Hepatocyte (in vitro differentiated cells): ENCODE measurements around the gene TNFSF12. TPM values are rescaled to one million over a fixed set of nuclear protein-coding genes. Genes with fewer than 3 reads are reported as not detected.

Experiments
- DNase-seq: peaks from one replicate; pipeline ENCODE4 v3.0.0-alpha.2; 2016; ENCODE audit warnings: low spot score
- H2AFZ ChIP-seq: fragments of 200-600 bp; sonication (generic); 2 replicates; pipeline ENCODE4 v1.6.0; 2016; ENCODE audit warnings: antibody characterized with exemption, mild to moderate bottlenecking
- H3K27ac ChIP-seq: fragments of 200-600 bp; sonication (generic); 2 replicates; pipeline ENCODE4 v1.5.1; 2016; ENCODE audit warnings: mild to moderate bottlenecking
- H3K27me3 ChIP-seq: fragments of 200-600 bp; sonication (generic); 2 replicates; pipeline ENCODE4 v1.6.1; 2016
- H3K36me3 ChIP-seq: fragments of 200-600 bp; sonication (generic); replicated peaks from 2 replicates; pipeline ENCODE4 v1.5.1; 2016; ENCODE audit warnings: low read depth; ENCODE audit not compliant: insufficient read depth
- H3K4me1 ChIP-seq: fragments of 200-600 bp; sonication (generic); 2 replicates; pipeline ENCODE4 v1.5.1; 2016; ENCODE audit warnings: mild to moderate bottlenecking, moderate library complexity; ENCODE audit not compliant: insufficient read depth
- H3K4me2 ChIP-seq: fragments of 200-600 bp; sonication (generic); 2 replicates; pipeline ENCODE4 v1.6.0; 2016
- H3K4me3 ChIP-seq: fragments of 200-600 bp; sonication (generic); 2 replicates; pipeline ENCODE4 v1.5.1; 2016; ENCODE audit warnings: mild to moderate bottlenecking
- H3K79me2 ChIP-seq: fragments of 200-600 bp; sonication (generic); 2 replicates; pipeline ENCODE4 v1.6.0; 2017; ENCODE audit warnings: mild to moderate bottlenecking
- H3K9me2 ChIP-seq: fragments of 200-600 bp; sonication (generic); replicated peaks from 2 replicates; pipeline ENCODE4 v1.6.0; 2017; ENCODE audit warnings: mild to moderate bottlenecking; ENCODE audit not compliant: insufficient read depth
- H3K9me3 ChIP-seq: fragments of 200-600 bp; sonication (generic); 2 replicates; pipeline ENCODE4 v1.5.1; 2016; ENCODE audit warnings: low read depth, mild to moderate bottlenecking
- H4K20me1 ChIP-seq: fragments of 200-600 bp; sonication (generic); 2 replicates; pipeline ENCODE4 v1.6.0; 2016; ENCODE audit warnings: mild to moderate bottlenecking; ENCODE audit not compliant: insufficient read depth, poor library complexity, severe bottlenecking
- EZH2 ChIP-seq: fragments of 200-600 bp; sonication (generic); IDR thresholded peaks from 2 replicates; pipeline ENCODE4 v1.6.1; 2016; ENCODE audit warnings: antibody characterized with exemption, mild to moderate bottlenecking, borderline replicate concordance
- EZH2phosphoT487 ChIP-seq: fragments of 200-600 bp; sonication (generic); IDR thresholded peaks from one replicate; pipeline ENCODE4 v1.6.1; 2018; ENCODE audit warnings: antibody characterized with exemption, mild to moderate bottlenecking, low read depth, moderate library complexity; ENCODE audit not compliant: unreplicated experiment, severe bottlenecking
- WGBS: methylation state at CpG from one replicate; pipeline ENCODE4 v1.1.6; 2016; ENCODE audit warnings: low lambda C conversion rate; ENCODE audit errors: missing lambda C conversion rate; 5-methylcytosine and 5-hydroxymethylcytosine counted together
- polyA plus RNA-seq: library from polyadenylated mRNA; unstranded; fragments of >200 nt; fragmentation: Nextera tagmentation; extraction: Ambion mirVana; gene quantifications from 2 replicates; pipeline ENCODE4 v1.2.1, GENCODE V29; 2016
- total RNA-seq: library from RNA; depleted of rRNA; stranded (reverse); fragments of >200 nt; gene quantifications from 2 replicates; pipeline ENCODE4 v1.2.3, GENCODE V29; 2014
- TF ChIP-seq, protein P1 (sequence below): fragments of 200-600 bp; sonication (generic); IDR thresholded peaks from 2 replicates; pipeline ENCODE4 v1.5.1; 2016; ENCODE audit warnings: antibody characterized with exemption, mild to moderate bottlenecking; ENCODE audit not compliant: poor library complexity

TNFSF12 gene
- total and polyA plus RNA-seq, 2 experiments from 2014 or later: 4.5 to 8.0 TPM

GRCh38 chr17:7562208-7562605, 13.3 kb downstream of the TNFSF12 start:
- no peaks in the 10 kb centered on the region for H4K20me1 ChIP-seq
- no peaks in the 10 kb centered on the region for H3K27me3 ChIP-seq
- H2AFZ ChIP-seq: peak overlapping the region; percentile 40
- H3K4me1 ChIP-seq: peaks cover 37% of the 10 kb centered on the region
- H3K36me3 ChIP-seq: no peaks in the 10 kb centered on the region
- no peaks in the 10 kb centered on the region for H3K9me2 ChIP-seq
- H3K79me2 ChIP-seq: peaks cover 50% of the 10 kb centered on the region
- H3K4me3 ChIP-seq: peak overlapping the region; percentile 93
- H3K27ac ChIP-seq: peak overlapping the region; percentile 96
- TF ChIP-seq, protein P1, sequence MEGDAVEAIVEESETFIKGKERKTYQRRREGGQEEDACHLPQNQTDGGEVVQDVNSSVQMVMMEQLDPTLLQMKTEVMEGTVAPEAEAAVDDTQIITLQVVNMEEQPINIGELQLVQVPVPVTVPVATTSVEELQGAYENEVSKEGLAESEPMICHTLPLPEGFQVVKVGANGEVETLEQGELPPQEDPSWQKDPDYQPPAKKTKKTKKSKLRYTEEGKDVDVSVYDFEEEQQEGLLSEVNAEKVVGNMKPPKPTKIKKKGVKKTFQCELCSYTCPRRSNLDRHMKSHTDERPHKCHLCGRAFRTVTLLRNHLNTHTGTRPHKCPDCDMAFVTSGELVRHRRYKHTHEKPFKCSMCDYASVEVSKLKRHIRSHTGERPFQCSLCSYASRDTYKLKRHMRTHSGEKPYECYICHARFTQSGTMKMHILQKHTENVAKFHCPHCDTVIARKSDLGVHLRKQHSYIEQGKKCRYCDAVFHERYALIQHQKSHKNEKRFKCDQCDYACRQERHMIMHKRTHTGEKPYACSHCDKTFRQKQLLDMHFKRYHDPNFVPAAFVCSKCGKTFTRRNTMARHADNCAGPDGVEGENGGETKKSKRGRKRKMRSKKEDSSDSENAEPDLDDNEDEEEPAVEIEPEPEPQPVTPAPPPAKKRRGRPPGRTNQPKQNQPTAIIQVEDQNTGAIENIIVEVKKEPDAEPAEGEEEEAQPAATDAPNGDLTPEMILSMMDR: no peak
- TF ChIP-seq EZH2: no peak
- no peak for TF ChIP-seq EZH2phosphoT487
- H3K4me2 ChIP-seq: peak overlapping the region; percentile 97
- peak; percentile 54 for DNase-seq
- 2% methylated on average over 18 of the region's 28 CpGs for WGBS
- H3K9me3 ChIP-seq: no peaks in the 10 kb centered on the region

- Histone ChIP-seq H3K36me3 (no peaks in the 10 kb centered on the region), H3K9me2 (no peaks in the 10 kb centered on the region), H4K20me1 (no peaks in the 10 kb centered on the region), H3K4me1 (peaks cover 26% of the 10 kb centered on the region), H2AFZ (no peak overlapping the region), H3K27ac (no peak overlapping the region), H3K9me3 (no peaks in the 10 kb centered on the region), H3K79me2 (peaks cover 50% of the 10 kb centered on the region), H3K4me3 (no peak overlapping the region), H3K27me3 (no peaks in the 10 kb centered on the region), H3K4me2 (peak overlapping the region; percentile 97)
- TF ChIP-seq EZH2phosphoT487 (no peak), EZH2 (no peak)
- TF ChIP-seq, protein P1: no peak
- 95% methylated on average over 30 of the region's 30 CpGs for WGBS
- DNase-seq: no peak
These were observed 14.4 kb downstream of the TNFSF12 start for GRCh38 chr17:7563115-7563869.

DNA sequence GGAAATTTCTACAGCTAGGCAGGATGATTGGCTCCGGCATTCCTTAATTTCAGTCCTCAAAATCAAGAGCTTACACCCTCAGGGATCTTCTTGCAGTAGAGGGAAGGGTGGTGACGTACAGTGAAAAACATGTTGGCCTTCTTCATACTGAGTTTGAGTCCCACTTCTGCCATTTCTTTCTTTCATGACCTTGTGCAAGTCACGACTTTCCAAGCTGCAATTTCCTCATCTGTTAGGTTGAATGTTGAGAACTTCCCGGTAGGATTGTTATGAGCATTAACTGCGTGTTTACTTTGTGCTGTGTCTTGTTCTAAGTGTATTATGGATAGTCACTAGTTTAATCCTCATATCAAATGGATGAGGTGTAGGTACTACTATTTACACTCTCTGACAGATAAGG, 20.7 kb downstream of the TNFSF12 start:
- H3K4me1 ChIP-seq: peaks cover 11% of the 10 kb centered on the region
- WGBS: 97% methylated on average over 5 of the region's 5 CpGs
- H3K36me3 ChIP-seq: no peaks in the 10 kb centered on the region
- peak; percentile 1 for DNase-seq
- H3K79me2 ChIP-seq: peaks cover 52% of the 10 kb centered on the region
- H2AFZ ChIP-seq: no peak overlapping the region
- no peak overlapping the region for H3K4me3 ChIP-seq
- TF ChIP-seq EZH2phosphoT487: no peak
- no peak for TF ChIP-seq EZH2
- TF ChIP-seq, protein P1: no peak
- H3K27me3 ChIP-seq: no peaks in the 10 kb centered on the region
- peaks cover 12% of the 10 kb centered on the region for H4K20me1 ChIP-seq
- no peaks in the 10 kb centered on the region for H3K9me2 ChIP-seq
- H3K4me2 ChIP-seq: no peak overlapping the region
- H3K9me3 ChIP-seq: no peaks in the 10 kb centered on the region
- H3K27ac ChIP-seq: no peak overlapping the region
